Vagina (tissue), 2 donors: ENCODE data around the gene LMTK3. TPM values are rescaled to one million over a fixed set of nuclear protein-coding genes. Genes with fewer than 3 reads are reported as not detected.
"Not testable (repeated sequence)": the region's sequence is repeated elsewhere in the genome, so short reads cannot be mapped to it uniquely, and the experiment has no call there.

Experiments
- DNase-seq, 2 donors: peaks; one replicate each; pipeline ENCODE4 v3.0.0-alpha.2; 2017; ENCODE audit errors: extremely low spot score in 2 of 2
- H3K27ac ChIP-seq: fragments of 200-600 bp; sonication (generic); one replicate; pipeline ENCODE4 v1.5.1; 2019
- H3K27me3 ChIP-seq: fragments of 200-600 bp; sonication (generic); one replicate; pipeline ENCODE4 v1.5.1; 2019
- H3K36me3 ChIP-seq, 2 donors: fragments of 200-600 bp; sonication (generic); one replicate each; pipeline ENCODE4 v1.5.1; 2017 to 2019
- H3K4me1 ChIP-seq: fragments of 200-600 bp; sonication (generic); one replicate; pipeline ENCODE4 v1.5.1; 2019
- H3K4me3 ChIP-seq, 2 donors: fragments of 200-600 bp; sonication (generic); 1 replicate in 1 of 2; 2 replicates in 1 of 2; pipeline ENCODE4 v1.5.1; 2016 to 2019
- H3K9me3 ChIP-seq: fragments of 200-600 bp; sonication (generic); one replicate; pipeline ENCODE4 v1.5.1; 2019
- CTCF ChIP-seq, 3 experiments: fragments of 450-650 bp in 2 of 3; fragments of 200-600 bp in 1 of 3; sonication (generic) in 1 of 3; IDR thresholded peaks; one replicate each; pipeline ENCODE4 v1.5.1; 2017 to 2019; ENCODE audit warnings: antibody characterized with exemption in 3 of 3, mild to moderate bottlenecking in 2 of 3, moderate library complexity in 2 of 3
- POLR2A ChIP-seq, 2 donors: fragments of 450-650 bp; IDR thresholded peaks; one replicate each; pipeline ENCODE4 v1.6.1; 2017; ENCODE audit warnings: antibody characterized with exemption in 2 of 2, mild to moderate bottlenecking in 2 of 2, moderate library complexity in 2 of 2
- POLR2AphosphoS5 ChIP-seq, 2 donors: sonication (generic); formaldehyde crosslinking; IDR thresholded peaks; one replicate each; pipeline ENCODE4 v1.9.0; 2017; ENCODE audit warnings: antibody characterized with exemption in 2 of 2, mild to moderate bottlenecking in 2 of 2, low read depth in 1 of 2; ENCODE audit not compliant: insufficient read depth in 1 of 2
- intact Hi-C: fragments of 100-400 bp; cut with DNase I; formaldehyde crosslinking; loops from one replicate; pipeline ENCODE4 v1.15.1; 2023
- total RNA-seq: library from RNA; depleted of rRNA; stranded (reverse); fragments of >200 nt; gene quantifications from one replicate; pipeline ENCODE4 v1.2.3, GENCODE V29; 2016

LMTK3 gene
- total RNA-seq, 1 donor from 2014 or later, result 1.7 TPM

DNA sequence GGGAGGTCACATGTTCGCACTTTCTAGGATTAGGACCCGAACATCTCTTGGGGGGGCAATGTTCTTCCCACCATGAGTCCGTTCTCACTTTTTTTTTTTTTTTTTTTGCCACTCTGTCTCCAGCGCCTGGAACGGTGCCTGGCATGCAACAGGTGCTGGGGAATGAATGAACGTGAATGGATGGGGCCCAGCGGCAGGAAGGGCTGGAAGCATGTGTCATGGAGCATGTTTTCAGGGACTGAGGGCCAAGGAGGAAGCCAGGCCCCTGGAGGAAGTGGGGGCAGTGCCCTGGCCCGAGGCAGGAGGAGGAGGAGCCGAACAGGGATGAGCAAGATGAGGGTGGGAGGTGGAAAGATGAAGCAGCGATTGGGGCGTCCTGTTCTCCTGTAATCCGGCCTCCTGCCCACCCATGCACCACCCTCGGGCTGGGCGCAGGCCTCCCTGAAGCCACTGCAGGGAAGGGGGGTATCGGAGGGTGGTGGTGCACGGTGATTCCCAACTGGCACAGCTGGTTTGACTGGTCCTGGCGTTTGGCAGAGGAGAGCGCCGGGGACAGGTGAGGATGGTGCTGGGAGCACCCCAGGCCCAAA is 31.6 kb upstream of the LMTK3 start:
- H3K27ac ChIP-seq, result no peak overlapping the region
- H3K4me3 ChIP-seq, result no peak overlapping the region
- H3K9me3 ChIP-seq, result no peaks in the 10 kb centered on the region
- H3K27me3 ChIP-seq, result no peaks in the 10 kb centered on the region
- intact Hi-C loops, result no loop called here
- no peaks in the 10 kb centered on the region for H3K4me1 ChIP-seq
- TF ChIP-seq CTCF (IDR thresholded peaks at IDR 0.05), result no peak
- TF ChIP-seq POLR2AphosphoS5 (IDR thresholded peaks at IDR 0.05; ENCODE audit: insufficient read depth in 1 of 2, low read depth in 1 of 2), result peak; percentile 26 to 62
- TF ChIP-seq POLR2A (IDR thresholded peaks at IDR 0.05), result no peak
- no peak for DNase-seq
- H3K36me3 ChIP-seq, result no peaks in the 10 kb centered on the region

GRCh38 chr19:48541813-48542212 is 30.2 kb upstream of the LMTK3 start:
- Histone ChIP-seq H3K4me1 (no peaks in the 10 kb centered on the region), H3K27ac (no peak overlapping the region)

DNA sequence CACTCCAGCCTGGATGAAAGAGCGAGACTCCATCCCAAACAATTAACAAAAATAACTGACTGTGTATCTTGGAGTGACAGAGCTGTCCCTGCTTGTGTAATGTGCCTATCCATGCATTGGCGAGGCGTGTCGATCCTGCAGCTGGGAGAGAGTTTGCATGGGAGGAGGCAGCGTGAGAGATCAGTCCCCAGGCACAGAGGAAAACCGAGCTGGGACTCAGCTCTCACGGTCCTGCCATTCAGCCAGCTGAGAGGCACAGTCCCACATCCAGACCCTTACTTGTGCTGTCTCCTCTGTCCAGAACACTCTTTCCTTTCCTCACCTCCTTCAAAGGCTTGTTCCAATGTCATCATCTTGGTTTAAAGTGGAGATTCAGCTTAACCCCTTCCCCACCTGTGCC is 28.5 kb upstream of the LMTK3 start:
- Histone ChIP-seq H3K36me3 (no peaks in the 10 kb centered on the region), H3K9me3 (no peaks in the 10 kb centered on the region), H3K4me3 (no peak overlapping the region), H3K27me3 (no peaks in the 10 kb centered on the region), H3K4me1 (no peaks in the 10 kb centered on the region), H3K27ac (no peak overlapping the region)
- TF ChIP-seq POLR2A (IDR thresholded peaks at IDR 0.05), result no peak
- TF ChIP-seq POLR2AphosphoS5 (IDR thresholded peaks at IDR 0.05; ENCODE audit: insufficient read depth in 1 of 2, low read depth in 1 of 2), result no peak
- TF ChIP-seq CTCF (IDR thresholded peaks at IDR 0.05), result no peak
- no peak for DNase-seq
- intact Hi-C loops, result no loop called here

More at GRCh38 chr19:48541813-48542212, 30.2 kb upstream of the LMTK3 start:
- no peak for DNase-seq
- intact Hi-C loops, result no loop called here
- Histone ChIP-seq H3K36me3 (no peaks in the 10 kb centered on the region), H3K4me3 (no peak overlapping the region), H3K9me3 (no peaks in the 10 kb centered on the region), H3K27me3 (no peaks in the 10 kb centered on the region)
- TF ChIP-seq POLR2A (IDR thresholded peaks at IDR 0.05) (no peak), POLR2AphosphoS5 (IDR thresholded peaks at IDR 0.05; ENCODE audit: insufficient read depth in 1 of 2, low read depth in 1 of 2) (no peak), CTCF (IDR thresholded peaks at IDR 0.05) (no peak)

DNA sequence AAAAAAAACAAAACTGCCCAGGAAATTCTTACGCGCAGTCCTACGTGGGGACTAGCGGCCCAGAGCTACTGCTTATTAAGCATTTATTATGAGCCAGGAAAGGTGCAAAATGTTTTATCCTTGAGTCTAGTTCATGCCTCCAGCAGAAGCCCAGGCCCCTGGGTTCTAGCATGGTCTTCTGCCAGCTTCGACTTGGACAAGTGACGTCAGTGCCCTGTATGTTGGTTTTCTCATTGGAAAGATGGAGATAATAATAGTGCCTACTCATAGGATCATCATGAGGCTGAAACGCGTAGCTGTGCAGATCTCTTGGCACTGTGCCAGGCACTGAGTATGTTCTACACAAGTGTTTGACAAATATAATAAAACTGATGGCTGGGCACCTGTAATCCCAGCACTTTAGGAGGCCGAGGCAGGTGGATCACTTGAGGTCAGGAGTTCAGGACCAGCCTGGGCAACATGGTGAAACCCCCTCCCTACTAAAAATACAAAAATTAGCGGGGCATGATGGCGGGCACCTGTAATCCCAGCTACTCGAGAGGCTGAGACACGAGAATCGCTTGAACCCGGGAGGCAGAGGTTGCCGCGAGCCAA is 28.0 kb upstream of the LMTK3 start:
- no peak for DNase-seq
- no peak overlapping the region for H3K27ac ChIP-seq
- H3K27me3 ChIP-seq, result no peaks in the 10 kb centered on the region
- TF ChIP-seq POLR2A (IDR thresholded peaks at IDR 0.05) (no peak), CTCF (IDR thresholded peaks at IDR 0.05) (no peak), POLR2AphosphoS5 (IDR thresholded peaks at IDR 0.05; ENCODE audit: insufficient read depth in 1 of 2, low read depth in 1 of 2) (no peak)
- no peak overlapping the region for H3K4me3 ChIP-seq
- no peaks in the 10 kb centered on the region for H3K4me1 ChIP-seq
- no peaks in the 10 kb centered on the region for H3K9me3 ChIP-seq
- intact Hi-C loops, result no loop called here
- H3K36me3 ChIP-seq, result no peaks in the 10 kb centered on the region

GRCh38 chr19:48538057-48538456 is 26.4 kb upstream of the LMTK3 start:
- H3K27ac ChIP-seq, H3K4me3 ChIP-seq, H3K9me3 ChIP-seq, DNase-seq, H3K4me1 ChIP-seq, H3K27me3 ChIP-seq, H3K36me3 ChIP-seq, intact Hi-C loops: not testable (repeated sequence)
